GM12878 (cell line): ENCODE results near the gene ARHGAP22. TPM values are rescaled to one million over a fixed set of nuclear protein-coding genes. Genes with fewer than 3 reads are reported as not detected.

Experiments used
- ATAC-seq: fragments of 200-7000 bp; cut with Tn5 transposase; 3 replicates; pipeline ENCODE4 v1.9.1; 2020; ENCODE audit warnings: mild to moderate bottlenecking, moderate library complexity
- BruUV-seq: library from RNA; stranded (reverse); fragments of 400-500 nt; replicated peaks from 2 replicates; lab custom pipeline; 2021; lab: Mats Ljungman, UMichigan
- CTCF ChIA-PET: fragments of 300-600 bp; sonication (Branson Sonifier 250); formaldehyde crosslinking; extraction: SDS; loops from one replicate; lab custom pipeline; 2021; ENCODE audit warnings: inconsistent platforms; lab: Yijun Ruan, JAX
- POLR2A ChIA-PET: fragments of 350-600 bp; formaldehyde crosslinking; extraction: SDS; loops from one replicate; lab custom pipeline; 2021; ENCODE audit warnings: inconsistent platforms; lab: Charles Lee
- RAD21 ChIA-PET: fragments of 300-600 bp; sonication (Branson Sonifier 250); formaldehyde crosslinking; loops from one replicate; lab custom pipeline; 2023; ENCODE audit warnings: antibody characterized with exemption; ENCODE audit not compliant: unreplicated experiment; lab: Charles Lee
- SMC1A ChIA-PET: fragments of 300-600 bp; sonication (Branson Sonifier 250); formaldehyde crosslinking; loops from one replicate; lab custom pipeline; 2023; ENCODE audit not compliant: unreplicated experiment, uncharacterized antibody; lab: Charles Lee
- DNase-seq: peaks from one replicate; pipeline ENCODE4 v3.0.0-alpha.2; 2011; ENCODE audit warnings: low read depth, low spot score
- FAIRE-seq: peaks from 3 replicates; lab custom pipeline; 2011; peaks lifted over from hg19 to GRCh38; lab: Jason Lieb, UNC
- H2AFZ ChIP-seq: 2 replicates; pipeline ENCODE4 v1.6.0; 2011; ENCODE audit warnings: low read depth, low read length, control low read depth; ENCODE audit not compliant: control insufficient read depth
- H3K27ac ChIP-seq: 2 replicates; pipeline ENCODE4 v1.5.1; 2011; ENCODE audit warnings: control low read depth; ENCODE audit not compliant: control insufficient read depth, insufficient read depth
- H3K27me3 ChIP-seq, 2 experiments: replicated peaks in 1 of 2; 2 replicates each; pipeline versions ENCODE4 v1.6.0 to v1.6.1; 2011; ENCODE audit warnings: low read length in 1 of 2; ENCODE audit not compliant: control insufficient read depth in 2 of 2, insufficient read depth in 2 of 2
- H3K36me3 ChIP-seq, 2 experiments: 2 replicates each; pipeline ENCODE4 v1.5.1; 2011; ENCODE audit warnings: low read length in 1 of 2; ENCODE audit not compliant: control insufficient read depth in 2 of 2, insufficient read depth in 2 of 2
- H3K4me1 ChIP-seq: 2 replicates; pipeline ENCODE4 v1.6.1; 2011; ENCODE audit warnings: mild to moderate bottlenecking, low read length, moderate library complexity, mixed read lengths; ENCODE audit not compliant: control insufficient read depth, insufficient read depth
- H3K4me2 ChIP-seq: 2 replicates; pipeline ENCODE4 v1.6.0; 2011; ENCODE audit warnings: control low read depth; ENCODE audit not compliant: control insufficient read depth, insufficient read depth
- H3K4me3 ChIP-seq: fragments of 200-600 bp; sonication (generic); 2 replicates; pipeline ENCODE4 v1.5.1; 2016
- H3K79me2 ChIP-seq: 2 replicates; pipeline ENCODE4 v1.6.0; 2011; ENCODE audit warnings: low read length; ENCODE audit not compliant: control insufficient read depth, insufficient read depth
- H3K9ac ChIP-seq: 2 replicates; pipeline ENCODE4 v1.8.0; 2011; ENCODE audit warnings: low read length, control low read depth, mixed read lengths; ENCODE audit not compliant: control insufficient read depth, insufficient read depth
- H3K9me3 ChIP-seq: replicated peaks from 3 replicates; pipeline ENCODE4 v1.5.1; 2011; ENCODE audit warnings: mild to moderate bottlenecking, low read length; ENCODE audit not compliant: control insufficient read depth, insufficient read depth
- H4K20me1 ChIP-seq: 2 replicates; pipeline ENCODE4 v1.6.0; 2011; ENCODE audit not compliant: control insufficient read depth, insufficient read depth
- BCL3 ChIP-seq: IDR thresholded peaks from 2 replicates; pipeline ENCODE4 v1.6.1; 2011; ENCODE audit warnings: borderline replicate concordance, low read depth, mild to moderate bottlenecking, moderate library complexity, low read length; ENCODE audit not compliant: insufficient read depth, poor library complexity, severe bottlenecking
- CHD4 ChIP-seq: fragments of 200-600 bp; sonication (generic); IDR thresholded peaks from 2 replicates; pipeline ENCODE4 v1.6.1; 2016; ENCODE audit warnings: mild to moderate bottlenecking
- IKZF1 ChIP-seq: fragments of 450-650 bp; conservative IDR thresholded peaks from 2 replicates; pipeline ENCODE4 v1.6.1; 2017; ENCODE audit warnings: antibody characterized with exemption, mild to moderate bottlenecking
- MYC ChIP-seq: IDR thresholded peaks from 2 replicates; pipeline ENCODE4 v1.6.1; 2011; ENCODE audit warnings: mild to moderate bottlenecking, low read length, moderate library complexity, inconsistent platforms; ENCODE audit not compliant: insufficient read depth, insufficient replicate concordance, insufficient read length, severe bottlenecking
- NFYB ChIP-seq: IDR thresholded peaks from 2 replicates; pipeline ENCODE4 v1.6.1; 2011; ENCODE audit warnings: low read depth, mild to moderate bottlenecking, low read length, improper control_type of control experiment, moderate library complexity; ENCODE audit not compliant: insufficient read depth
- SMAD1 ChIP-seq: fragments of 450-650 bp; IDR thresholded peaks from 2 replicates; pipeline ENCODE4 v1.6.1; 2018; ENCODE audit warnings: mild to moderate bottlenecking, low read depth; ENCODE audit not compliant: partially characterized antibody
- TARDBP ChIP-seq: IDR thresholded peaks from 2 replicates; pipeline ENCODE4 v1.6.1; 2016; ENCODE audit warnings: borderline replicate concordance
- WGBS: methylation state at CpG from one replicate; pipeline ENCODE4 v1.1.6; 2016; ENCODE audit warnings: low lambda C conversion rate; ENCODE audit not compliant: insufficient replicate concordance, insufficient coverage; ENCODE audit errors: missing lambda C conversion rate; 5-methylcytosine and 5-hydroxymethylcytosine counted together
- in situ Hi-C: fragments of 300-500 bp; cut with MboI; formaldehyde crosslinking; loops from 9 replicates; pipeline ENCODE4 v1.14.3; 2018; ENCODE audit warnings: mixed read lengths
- intact Hi-C: fragments of 100-400 bp; cut with micrococcal nuclease; formaldehyde crosslinking; loops from one replicate; pipeline ENCODE4 v1.14.2; 2022; ENCODE audit not compliant: unreplicated experiment
- polyA plus RNA-seq, 11 experiments: library from polyadenylated mRNA; depleted of rRNA in 4 of 11; unstranded in 6 of 11; stranded (reverse) in 5 of 11; fragments of >200 nt; fragmentation: Nextera tagmentation in 4 of 11; fragmentation: Illumina TruSeq in 1 of 11; extraction: Ambion mirVana in 4 of 11; extraction: Trizol in 1 of 11; gene quantifications; 1 replicate in 1 of 11; 2 replicates in 10 of 11; pipeline versions ENCODE4 v1.2.1 to v1.2.3, GENCODE V29; 2011 to 2016; ENCODE audit warnings: inconsistent platforms in 2 of 11, missing spikeins in 2 of 11, low read depth in 1 of 11
- total RNA-seq, 4 experiments: library from RNA; depleted of rRNA in 3 of 4; stranded (reverse); fragments of >200 nt in 3 of 4; fragmentation: Illumina TruSeq in 1 of 4; extraction: Trizol in 1 of 4; gene quantifications; 2 replicates each; pipeline versions ENCODE4 v1.2.1 to v1.2.3, GENCODE V29; 2013 to 2021
- TF ChIP-seq, protein P1 (sequence below): IDR thresholded peaks from 2 replicates; pipeline ENCODE4 v1.6.1; 2012; ENCODE audit warnings: low read length, inconsistent platforms
- TF ChIP-seq, protein P2 (sequence below): fragments of 450-650 bp; IDR thresholded peaks from 2 replicates; pipeline ENCODE4 v1.6.1; 2017; ENCODE audit warnings: mild to moderate bottlenecking, low read depth, inconsistent platforms; ENCODE audit not compliant: poor library complexity, severe bottlenecking

Gene ARHGAP22
- total and polyA plus RNA-seq, 10 of the 15 experiments (the other 5 are each of a cell fraction or from before 2014, with no cell fraction given), result 0.07 to 0.61 (median 0.18) TPM; not detected in 5

DNA sequence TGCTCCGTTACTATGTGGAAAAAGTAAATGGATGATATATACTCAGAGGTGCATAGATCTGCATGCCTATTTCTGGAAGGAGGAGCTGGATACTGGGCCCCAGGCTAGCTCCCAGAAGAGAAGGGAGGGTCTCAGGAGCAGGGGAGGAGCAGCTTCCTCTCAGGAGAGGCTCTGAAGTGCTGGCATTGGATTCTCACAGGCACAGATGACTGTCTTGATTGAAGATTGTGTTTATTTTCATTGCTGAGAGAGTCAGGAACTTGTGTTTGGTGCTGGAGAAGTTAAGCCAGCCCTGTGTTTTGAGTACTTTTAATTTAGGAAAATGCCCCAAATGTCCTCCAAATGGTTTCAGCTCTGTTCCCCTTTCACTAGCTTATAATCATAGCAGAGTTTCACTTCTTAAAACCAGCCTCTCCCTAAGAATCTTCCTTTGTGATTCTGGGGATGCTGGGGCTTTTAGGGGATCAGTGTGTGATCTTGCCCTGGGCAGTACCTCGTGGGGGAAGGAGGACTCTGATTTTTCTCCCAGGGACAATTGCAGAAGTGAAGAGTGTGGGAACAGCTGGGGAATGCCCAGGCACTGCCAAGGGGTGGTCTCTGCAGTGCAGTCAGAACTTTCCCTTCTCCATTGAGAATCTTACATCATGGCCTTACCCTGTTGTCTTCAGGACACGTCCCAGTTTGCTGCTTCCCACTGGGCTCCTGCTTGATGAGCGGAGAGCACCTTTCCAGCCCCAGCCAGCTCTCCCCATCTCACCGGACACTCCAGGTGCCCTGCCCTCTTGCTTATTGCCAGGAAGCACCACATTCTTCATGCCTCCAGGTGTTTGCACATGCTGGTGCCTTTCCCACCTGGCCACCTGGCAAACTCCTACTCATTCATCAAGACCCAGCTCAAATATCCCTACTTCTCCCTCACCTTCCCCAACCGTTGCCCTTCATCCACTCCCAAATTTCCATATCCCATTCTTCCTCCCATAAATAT is 102.8 kb downstream of the ARHGAP22 start (continued):
- no peak for TF ChIP-seq BCL3
- TF ChIP-seq SMAD1, result no peak
- TF ChIP-seq, all 136 proteins: peak for 8

- in situ Hi-C loops (loop anchor here (5.0 kb wide), 1 partner anchor 139 kb away; no protein-coding TSS in a partner anchor), intact Hi-C loops (no loop called here)
- H3K36me3 ChIP-seq, result no peaks in the 10 kb centered on the region
- no peaks in the 10 kb centered on the region for H3K79me2 ChIP-seq
- ChIA-PET RAD21 (interaction anchor here (0.6 to 1.3 kb wide), 4 partner anchors 40 to 183 kb away, joined by 3 read pairs; no protein-coding TSS in a partner anchor), SMC1A (interaction anchor here (1.0 to 1.4 kb wide), 4 partner anchors 13 to 155 kb away, joined by 3 to 8 read pairs (median 6); no protein-coding TSS in a partner anchor), CTCF (interaction anchor here (1.4 to 1.5 kb wide), 4 partner anchors 57 to 191 kb away, joined by 3 to 6 read pairs (median 3); no protein-coding TSS in a partner anchor), POLR2A (interaction anchor here (0.7 kb wide), 1 partner anchor 222 kb away, joined by 5 read pairs; no protein-coding TSS in a partner anchor)
- no peak overlapping the region for H3K4me3 ChIP-seq
- H3K27ac ChIP-seq, result no peak overlapping the region
- peaks cover 9% of the 10 kb centered on the region for H3K4me1 ChIP-seq
- no peak overlapping the region for H3K4me2 ChIP-seq
- H2AFZ ChIP-seq, result no peak overlapping the region
- H3K9ac ChIP-seq, result no peak overlapping the region
- DNase-seq, result no peak
- WGBS, result 2% methylated on average over 2 of the region's 2 CpGs
- H3K9me3 ChIP-seq, result no peaks in the 10 kb centered on the region
- BruUV-seq, result no TSS peak
- H3K27me3 ChIP-seq, result no peaks in the 10 kb centered on the region
- TF ChIP-seq, protein P1, sequence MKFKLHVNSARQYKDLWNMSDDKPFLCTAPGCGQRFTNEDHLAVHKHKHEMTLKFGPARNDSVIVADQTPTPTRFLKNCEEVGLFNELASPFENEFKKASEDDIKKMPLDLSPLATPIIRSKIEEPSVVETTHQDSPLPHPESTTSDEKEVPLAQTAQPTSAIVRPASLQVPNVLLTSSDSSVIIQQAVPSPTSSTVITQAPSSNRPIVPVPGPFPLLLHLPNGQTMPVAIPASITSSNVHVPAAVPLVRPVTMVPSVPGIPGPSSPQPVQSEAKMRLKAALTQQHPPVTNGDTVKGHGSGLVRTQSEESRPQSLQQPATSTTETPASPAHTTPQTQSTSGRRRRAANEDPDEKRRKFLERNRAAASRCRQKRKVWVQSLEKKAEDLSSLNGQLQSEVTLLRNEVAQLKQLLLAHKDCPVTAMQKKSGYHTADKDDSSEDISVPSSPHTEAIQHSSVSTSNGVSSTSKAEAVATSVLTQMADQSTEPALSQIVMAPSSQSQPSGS, result no peak
- no peak for TF ChIP-seq TARDBP
- TF ChIP-seq IKZF1, result no peak
- no peak for TF ChIP-seq CHD4
- TF ChIP-seq, protein P2, sequence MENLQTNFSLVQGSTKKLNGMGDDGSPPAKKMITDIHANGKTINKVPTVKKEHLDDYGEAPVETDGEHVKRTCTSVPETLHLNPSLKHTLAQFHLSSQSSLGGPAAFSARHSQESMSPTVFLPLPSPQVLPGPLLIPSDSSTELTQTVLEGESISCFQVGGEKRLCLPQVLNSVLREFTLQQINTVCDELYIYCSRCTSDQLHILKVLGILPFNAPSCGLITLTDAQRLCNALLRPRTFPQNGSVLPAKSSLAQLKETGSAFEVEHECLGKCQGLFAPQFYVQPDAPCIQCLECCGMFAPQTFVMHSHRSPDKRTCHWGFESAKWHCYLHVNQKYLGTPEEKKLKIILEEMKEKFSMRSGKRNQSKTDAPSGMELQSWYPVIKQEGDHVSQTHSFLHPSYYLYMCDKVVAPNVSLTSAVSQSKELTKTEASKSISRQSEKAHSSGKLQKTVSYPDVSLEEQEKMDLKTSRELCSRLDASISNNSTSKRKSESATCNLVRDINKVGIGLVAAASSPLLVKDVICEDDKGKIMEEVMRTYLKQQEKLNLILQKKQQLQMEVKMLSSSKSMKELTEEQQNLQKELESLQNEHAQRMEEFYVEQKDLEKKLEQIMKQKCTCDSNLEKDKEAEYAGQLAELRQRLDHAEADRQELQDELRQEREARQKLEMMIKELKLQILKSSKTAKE, result no peak
- no peak for TF ChIP-seq MYC
- no peak for TF ChIP-seq NFYB
- ATAC-seq, result no peak
- FAIRE-seq, result no peak
- H4K20me1 ChIP-seq, result no peaks in the 10 kb centered on the region
Observed at GRCh38 chr10:48501226-48501625, 103.6 kb downstream of the ARHGAP22 start.
